IPS DF 19.7 (cell line): ENCODE measurements around the gene BHLHA15.

Source experiments
- DNase-seq: peaks from one replicate; pipeline ENCODE4 v3.0.0-alpha.2; 2013; ENCODE audit warnings: low read depth, low spot score

Gene BHLHA15

GRCh38 chr7:98225913-98226614 lies 14.8 kb downstream of the BHLHA15 start:
- DNase-seq, result no peak

DNA sequence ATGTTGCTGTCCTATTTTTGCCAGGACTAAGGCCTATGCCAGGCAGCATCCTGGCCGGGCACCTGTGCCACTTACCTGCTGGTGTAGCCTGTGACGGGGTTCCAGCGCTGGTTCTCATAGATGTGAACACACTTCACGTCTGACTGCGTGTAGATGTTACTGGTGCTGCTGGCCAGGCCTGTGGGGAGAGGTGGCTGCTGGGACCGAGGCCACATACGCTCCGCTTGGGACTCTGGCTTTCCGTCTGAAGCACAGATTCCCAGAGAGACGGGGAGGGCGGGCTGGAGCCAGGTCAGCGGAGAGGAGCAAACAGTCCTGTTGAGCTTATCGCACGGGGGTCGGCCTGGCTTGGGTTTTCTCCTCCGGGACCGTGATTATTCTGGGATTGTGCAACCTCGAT lies 16.7 kb downstream of the BHLHA15 start:
- no peak for DNase-seq

GRCh38 chr7:98228801-98229200 lies 17.6 kb downstream of the BHLHA15 start:
- DNase-seq, result no peak

GRCh38 chr7:98229441-98229840 lies 18.2 kb downstream of the BHLHA15 start:
- DNase-seq, result no peak

GRCh38 chr7:98229991-98230745 lies 18.9 kb downstream of the BHLHA15 start:
- no peak for DNase-seq

DNA sequence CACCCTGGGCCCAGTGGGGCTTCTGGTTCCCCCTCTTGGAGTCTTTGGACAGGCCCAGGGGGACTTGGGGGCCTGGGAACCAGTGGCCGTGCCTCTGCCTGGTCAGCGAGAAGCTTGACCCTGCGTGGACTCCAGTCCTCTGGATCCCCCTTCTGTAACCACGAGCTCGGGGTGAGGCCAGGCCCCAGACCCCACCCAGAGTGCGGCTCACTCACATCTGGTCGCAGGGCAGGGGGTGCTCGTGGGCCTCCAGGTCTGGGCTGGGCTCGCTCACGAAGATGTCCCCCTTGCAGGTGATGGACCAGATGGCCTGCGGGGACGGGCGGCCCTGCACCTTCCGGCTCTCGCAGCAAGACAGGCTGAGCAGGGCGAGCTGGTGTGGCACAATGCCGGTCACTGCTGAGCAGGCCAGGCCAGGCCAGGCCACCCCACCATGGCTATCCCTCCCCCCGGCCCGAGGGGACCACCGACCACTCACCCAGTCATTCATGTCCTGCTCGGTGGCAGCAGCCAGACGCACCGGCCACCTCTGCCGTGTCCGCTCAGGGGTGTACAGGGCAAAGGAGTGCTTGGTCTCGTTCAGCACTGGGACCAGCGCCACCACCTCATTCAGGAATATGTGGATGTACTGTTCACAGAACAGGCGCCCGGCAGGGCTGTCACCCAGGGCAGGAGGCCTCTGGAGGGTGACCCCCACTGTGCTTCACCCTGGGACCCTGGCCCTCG lies 19.7 kb downstream of the BHLHA15 start:
- no peak for DNase-seq

GRCh38 chr7:98231493-98232262 lies 20.4 kb downstream of the BHLHA15 start:
- no peak for DNase-seq

- no peak for DNase-seq
Observed at GRCh38 chr7:98232263-98232585, 21.0 kb downstream of the BHLHA15 start.

- DNase-seq, result no peak
Observed at GRCh38 chr7:98232799-98233198, 21.6 kb downstream of the BHLHA15 start.

- DNase-seq, result no peak
Observed at GRCh38 chr7:98233219-98234070, 22.2 kb downstream of the BHLHA15 start.

GRCh38 chr7:98234429-98235147 lies 23.3 kb downstream of the BHLHA15 start:
- no peak for DNase-seq

GRCh38 chr7:98235901-98236300 lies 24.7 kb downstream of the BHLHA15 start:
- DNase-seq, result no peak

GRCh38 chr7:98236355-98237185 lies 25.3 kb downstream of the BHLHA15 start:
- DNase-seq, result no peak

DNA sequence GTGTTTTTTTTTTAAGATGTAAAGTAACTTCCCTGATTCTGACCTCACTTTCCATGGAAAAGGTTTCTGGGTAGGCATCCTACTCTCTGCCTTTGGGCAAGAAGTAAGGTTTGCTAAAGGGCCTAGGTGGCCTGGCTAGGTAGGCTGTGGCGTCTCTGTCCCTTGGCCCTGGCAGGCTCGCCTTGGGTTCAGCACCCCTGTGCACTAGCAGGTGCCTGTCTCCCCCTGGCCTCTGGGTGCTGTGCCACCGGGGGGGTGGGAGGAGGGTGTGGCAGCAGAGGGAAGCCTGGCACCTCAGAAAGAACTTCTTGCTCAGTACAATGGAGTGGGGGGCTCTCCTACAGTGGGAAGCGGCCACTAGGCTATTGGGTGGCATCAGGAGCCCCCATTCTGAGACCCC lies 26.8 kb downstream of the BHLHA15 start:
- no peak for DNase-seq

DNA sequence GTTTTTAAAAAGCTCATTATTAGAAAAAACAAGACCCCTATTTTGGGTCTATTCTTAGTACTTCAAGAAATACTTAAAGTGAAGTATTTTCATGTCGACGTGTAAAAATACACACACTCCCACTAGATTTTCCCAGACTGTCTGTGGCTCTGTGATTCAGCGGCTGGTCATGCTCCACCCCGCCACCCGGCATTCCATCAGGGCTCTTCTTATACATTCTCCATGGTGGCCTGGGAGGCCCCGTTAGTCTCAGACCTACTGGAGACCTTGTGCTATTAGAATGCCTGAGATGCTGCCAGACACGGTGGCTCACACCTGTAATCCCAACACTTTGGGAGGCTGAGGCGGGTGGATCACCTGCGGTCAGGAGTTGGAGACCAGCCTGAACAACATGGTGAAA lies 27.7 kb downstream of the BHLHA15 start:
- DNase-seq, result no peak

DNA sequence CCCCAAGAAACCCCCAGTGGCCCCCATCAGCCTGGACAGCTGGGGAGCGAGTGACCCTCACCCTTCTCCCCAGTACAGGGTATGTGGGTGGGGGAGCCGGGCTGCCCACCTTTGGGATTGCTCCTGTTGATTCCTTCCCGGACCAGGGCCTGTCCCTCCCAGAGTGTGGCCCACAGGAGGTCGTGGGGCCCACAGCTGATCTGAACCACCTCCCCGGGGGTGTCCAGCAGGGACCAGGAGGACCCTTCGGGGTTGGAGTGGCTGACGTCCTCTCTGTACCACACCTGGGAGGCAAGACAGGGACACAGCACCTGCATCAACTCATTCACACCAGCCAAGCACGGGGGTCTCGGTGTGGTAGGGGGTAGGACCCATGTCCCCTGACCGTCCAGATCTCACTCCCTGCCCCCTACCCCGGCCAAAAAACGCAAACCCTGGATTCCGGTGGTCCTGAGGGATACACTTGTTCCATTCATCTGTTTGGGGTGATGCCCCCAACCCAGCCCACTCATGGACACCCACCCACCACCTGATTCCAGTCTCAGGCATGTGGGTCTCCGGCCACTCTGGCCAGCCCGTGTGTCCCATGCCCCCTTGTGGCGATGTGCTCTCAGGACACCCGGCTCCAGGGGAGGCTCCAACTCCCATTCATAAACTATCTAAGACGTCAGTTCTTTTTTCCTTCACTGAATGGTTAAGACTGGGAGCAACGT lies 29.9 kb downstream of the BHLHA15 start:
- DNase-seq, result no peak

- no peak for DNase-seq
Observed at GRCh38 chr7:98241674-98242241, 30.5 kb downstream of the BHLHA15 start.

DNA sequence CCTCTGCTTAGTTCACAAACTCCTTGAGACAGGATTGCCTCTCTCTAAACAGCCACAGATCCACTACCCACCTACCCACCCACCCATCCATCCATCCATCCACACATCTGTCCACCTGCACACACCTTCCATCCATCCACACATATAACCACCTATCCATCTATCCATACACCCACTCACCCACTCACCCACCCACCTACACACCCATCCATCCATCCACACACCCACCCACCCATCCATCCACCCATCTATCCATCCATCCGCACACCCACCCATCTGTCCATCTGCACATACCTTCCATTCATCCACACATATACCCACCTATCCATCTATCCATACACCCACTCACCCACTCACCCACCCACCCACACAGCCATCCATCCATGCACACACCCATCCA lies 31.1 kb downstream of the BHLHA15 start:
- DNase-seq, result no peak

- no peak for DNase-seq
Observed at GRCh38 chr7:98242934-98243333, 31.7 kb downstream of the BHLHA15 start.
